ENCODE results near the gene TMIGD2.
"Not testable (repeated sequence)": the region's sequence is repeated elsewhere in the genome, so short reads cannot be mapped to it uniquely, and the experiment has no call there.

The TMIGD2 gene

GRCh38 chr19:4277191-4277696 is 24.9 kb downstream of the TMIGD2 start:
- DNase-seq (ENCODE audit: extremely low read depth, low read depth), result no peak
- TF ChIP-seq CTCF (IDR thresholded peaks at IDR 0.05; ENCODE audit: low read depth, low read length, missing control alignments), result no peak

DNA sequence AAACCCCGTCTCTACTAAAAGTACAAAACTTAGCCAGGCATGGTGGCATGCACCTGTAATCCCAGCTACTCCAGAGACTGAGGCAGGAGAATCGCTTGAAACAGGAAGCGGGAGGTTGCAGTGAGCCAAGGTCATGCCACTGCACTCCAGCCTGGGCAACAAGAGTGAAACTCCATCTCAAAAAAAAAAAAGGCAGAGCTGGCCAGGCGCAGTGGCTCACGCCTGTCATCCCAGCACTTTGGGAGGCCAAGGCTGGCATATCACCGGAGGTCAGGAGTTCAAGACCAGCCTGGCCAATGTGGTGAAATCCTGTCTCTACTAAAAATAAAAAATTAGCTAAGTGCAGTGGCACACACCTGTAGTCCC is 27.9 kb downstream of the TMIGD2 start:
- not testable (repeated sequence) for DNase-seq (ENCODE audit: extremely low read depth, low read depth); H3K4me3 ChIP-seq (replicated peaks; ENCODE audit: low read depth, low read length)

More at GRCh38 chr19:4277191-4277696, 24.9 kb downstream of the TMIGD2 start:
- H3K4me3 ChIP-seq (replicated peaks; ENCODE audit: low read depth, low read length), result no peak overlapping the region

DNA sequence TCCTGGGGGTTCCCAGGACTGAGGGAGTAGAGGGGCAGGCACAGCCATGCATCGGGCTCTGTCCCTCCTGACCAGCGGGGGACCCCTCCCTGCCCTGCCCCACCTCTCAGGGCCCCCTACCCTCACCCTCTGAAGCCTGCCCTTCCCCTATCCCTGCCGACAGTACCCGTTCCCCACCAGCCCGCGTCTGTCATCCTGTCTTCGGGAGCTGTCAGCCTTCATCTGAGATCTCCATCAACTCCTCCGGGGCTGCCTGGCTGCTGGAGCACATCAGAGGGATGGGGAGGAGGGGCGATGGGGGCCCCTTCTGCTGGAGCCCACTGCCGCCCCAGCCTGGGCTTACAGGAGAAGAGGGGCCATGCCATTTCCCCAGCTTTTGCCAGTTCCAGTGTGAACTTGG is 29.3 kb downstream of the TMIGD2 start:
- DNase-seq (ENCODE audit: extremely low read depth, low read depth), result no peak

DNA sequence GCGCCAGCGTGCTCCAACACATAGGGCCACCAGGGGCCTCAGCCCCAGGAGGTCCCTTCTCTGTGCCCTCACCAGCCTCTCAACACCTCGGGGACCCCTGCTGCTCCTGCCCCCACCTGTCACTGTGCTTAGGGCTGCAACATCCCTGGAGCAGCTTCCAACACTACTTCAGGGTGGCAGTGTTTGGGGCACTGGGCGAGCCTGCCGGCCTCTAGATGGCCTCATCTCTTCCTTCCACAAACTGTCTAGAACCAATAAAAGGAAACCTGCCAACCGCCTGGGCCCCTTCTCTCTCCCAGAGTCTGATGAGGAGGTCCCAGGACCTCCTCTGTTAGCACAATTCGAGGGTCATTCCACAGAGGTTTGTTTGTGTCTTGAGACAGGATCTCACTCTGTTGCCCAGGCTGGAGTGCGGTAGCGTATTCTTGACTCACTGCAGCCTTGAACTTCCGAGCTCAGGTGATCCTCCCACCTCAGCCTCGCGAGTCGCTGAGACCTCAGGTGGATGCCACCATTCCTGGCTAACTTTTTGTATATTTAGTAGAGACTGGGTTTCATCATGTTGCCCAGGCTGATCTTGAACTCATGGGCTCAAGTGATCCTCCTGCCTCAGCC is 33.3 kb downstream of the TMIGD2 start:
- no peak for DNase-seq (ENCODE audit: extremely low read depth, low read depth)
- no peak overlapping the region for H3K4me3 ChIP-seq (replicated peaks; ENCODE audit: low read depth, low read length)
- no peak for TF ChIP-seq CTCF (IDR thresholded peaks at IDR 0.05; ENCODE audit: low read depth, low read length, missing control alignments)

More for the DNA sequence above, 29.3 kb downstream of the TMIGD2 start:
- TF ChIP-seq CTCF (IDR thresholded peaks at IDR 0.05; ENCODE audit: low read depth, low read length, missing control alignments), result no peak
- no peak overlapping the region for H3K4me3 ChIP-seq (replicated peaks; ENCODE audit: low read depth, low read length)

- no peak for TF ChIP-seq CTCF (IDR thresholded peaks at IDR 0.05; ENCODE audit: low read depth, low read length, missing control alignments)
- no peak overlapping the region for H3K4me3 ChIP-seq (replicated peaks; ENCODE audit: low read depth, low read length)
- no peak for DNase-seq (ENCODE audit: extremely low read depth, low read depth)
Measured at GRCh38 chr19:4267901-4268815, 34.0 kb downstream of the TMIGD2 start.

- no peak overlapping the region for H3K4me3 ChIP-seq (replicated peaks; ENCODE audit: low read depth, low read length)
- peak; percentile 32 for DNase-seq (ENCODE audit: extremely low read depth, low read depth)
Measured at GRCh38 chr19:4267101-4267900, 34.9 kb downstream of the TMIGD2 start.

More at GRCh38 chr19:4267101-4267900, 34.9 kb downstream of the TMIGD2 start:
- peak; percentile 75 for TF ChIP-seq CTCF (IDR thresholded peaks at IDR 0.05; ENCODE audit: low read depth, low read length, missing control alignments)
